Endothelial cell of umbilical vein (primary cell): Measurements from ENCODE around the gene ABHD11. TPM values are rescaled to one million over a fixed set of nuclear protein-coding genes. Genes with fewer than 3 reads are reported as not detected.

ENCODE experiments used
- BruUV-seq: library from RNA; stranded (reverse); fragments of 400-500 nt; replicated peaks from 2 replicates; lab custom pipeline; 2021; lab: Mats Ljungman, UMichigan
- CTCF ChIA-PET: fragments of 300-600, 350-600 bp; sonication (Branson Sonifier 250); formaldehyde crosslinking; loops from one replicate; lab custom pipeline; 2021; ENCODE audit warnings: antibody characterized with exemption, inconsistent platforms; lab: Charles Lee
- POLR2A ChIA-PET: fragments of 300-600, 350-600 bp; sonication (Branson Sonifier 250); formaldehyde crosslinking; loops from one replicate; lab custom pipeline; 2021; ENCODE audit warnings: antibody characterized with exemption, inconsistent platforms; lab: Charles Lee
- DNase-seq: peaks from one replicate; pipeline ENCODE4 v3.0.0-alpha.2; 2011; ENCODE audit warnings: low read depth, low spot score
- FAIRE-seq: peaks from 2 replicates; lab custom pipeline; 2011; peaks lifted over from hg19 to GRCh38; lab: Jason Lieb, UNC
- H2AFZ ChIP-seq: 2 replicates; pipeline ENCODE4 v1.6.0; 2012; ENCODE audit warnings: low read depth, low read length, control low read depth, inconsistent platforms
- H3K27ac ChIP-seq: 2 replicates; pipeline ENCODE4 v1.5.1; 2011; ENCODE audit warnings: low read depth, mild to moderate bottlenecking, control low read depth, low read length, moderate library complexity; ENCODE audit not compliant: insufficient read depth
- H3K27me3 ChIP-seq, 2 experiments: 2 replicates each; pipeline versions ENCODE4 v1.6.0 to v1.6.1; 2011; ENCODE audit warnings: low read length in 2 of 2, mixed read lengths in 1 of 2; ENCODE audit not compliant: control insufficient read depth in 2 of 2, insufficient read depth in 2 of 2
- H3K36me3 ChIP-seq, 2 experiments: 2 replicates in 1 of 2; 3 replicates in 1 of 2; pipeline ENCODE4 v1.5.1; 2011; ENCODE audit warnings: low read length in 2 of 2, mild to moderate bottlenecking in 1 of 2, moderate library complexity in 1 of 2; ENCODE audit not compliant: control insufficient read depth in 2 of 2, insufficient read depth in 2 of 2; ENCODE audit errors: extremely low read depth in 1 of 2
- H3K4me1 ChIP-seq: 3 replicates; pipeline ENCODE4 v1.5.1; 2011; ENCODE audit warnings: mild to moderate bottlenecking, low read length; ENCODE audit not compliant: control insufficient read depth, insufficient read depth; ENCODE audit errors: extremely low read depth
- H3K4me2 ChIP-seq: 2 replicates; pipeline ENCODE4 v1.6.1; 2011; ENCODE audit warnings: low read length, control low read depth, mixed read lengths; ENCODE audit not compliant: insufficient read depth
- H3K4me3 ChIP-seq, 3 experiments: fragments of 200-600 bp in 1 of 3; sonication (generic), shearing (Covaris generic) in 1 of 3; replicated peaks in 1 of 3; 2 replicates each; pipeline ENCODE4 v1.5.1; 2011 to 2016; ENCODE audit warnings: control low read depth in 3 of 3, low read length in 3 of 3, mild to moderate bottlenecking in 2 of 3, inconsistent platforms in 1 of 3, low read depth in 1 of 3, moderate library complexity in 1 of 3; ENCODE audit not compliant: insufficient read depth in 1 of 3
- H3K79me2 ChIP-seq: 2 replicates; pipeline ENCODE4 v1.6.0; 2012; ENCODE audit warnings: low read length, inconsistent platforms; ENCODE audit not compliant: control insufficient read depth, insufficient read depth
- H3K9ac ChIP-seq: replicated peaks from 2 replicates; pipeline ENCODE3; 2011; ENCODE audit warnings: low read length, control low read depth; ENCODE audit not compliant: insufficient read depth; ENCODE audit errors: extremely low read depth
- H3K9me1 ChIP-seq: replicated peaks from 3 replicates; pipeline ENCODE4 v1.6.0; 2011; ENCODE audit warnings: mild to moderate bottlenecking, low read length; ENCODE audit not compliant: control insufficient read depth, insufficient read depth; ENCODE audit errors: extremely low read depth
- H3K9me3 ChIP-seq: replicated peaks from 2 replicates; pipeline ENCODE4 v1.5.1; 2012; ENCODE audit warnings: low read length, inconsistent platforms; ENCODE audit not compliant: control insufficient read depth, insufficient read depth
- H4K20me1 ChIP-seq: replicated peaks from 2 replicates; pipeline ENCODE3; 2011; ENCODE audit warnings: mild to moderate bottlenecking, low read length; ENCODE audit not compliant: control insufficient read depth, insufficient read depth; ENCODE audit errors: extremely low read depth
- CTCF ChIP-seq, 2 donors: IDR thresholded peaks; 1 replicate in 1 of 2; 2 replicates in 1 of 2; pipeline ENCODE4 v1.5.1; 2011; ENCODE audit warnings: low read length in 2 of 2, mild to moderate bottlenecking in 2 of 2, moderate library complexity in 2 of 2, control low read depth in 1 of 2, inconsistent platforms in 1 of 2, low read depth in 1 of 2; ENCODE audit not compliant: insufficient read depth in 1 of 2; ENCODE audit errors: extremely low read depth in 1 of 2
- EZH2 ChIP-seq: IDR thresholded peaks from 2 replicates; pipeline ENCODE4 v1.6.1; 2012; ENCODE audit warnings: borderline replicate concordance, low read depth, mild to moderate bottlenecking, moderate library complexity, low read length, inconsistent platforms; ENCODE audit not compliant: severe bottlenecking
- FOS ChIP-seq: IDR thresholded peaks from 2 replicates; pipeline ENCODE4 v1.6.1; 2011; ENCODE audit warnings: mild to moderate bottlenecking, low read length, moderate library complexity, borderline replicate concordance; ENCODE audit not compliant: insufficient read depth
- JUN ChIP-seq: IDR thresholded peaks from 2 replicates; pipeline ENCODE4 v1.6.1; 2011; ENCODE audit warnings: borderline replicate concordance, low read depth; ENCODE audit not compliant: insufficient read length, insufficient read depth
- MYC ChIP-seq: IDR thresholded peaks from one replicate; pipeline ENCODE4 v1.6.1; 2011; ENCODE audit warnings: mild to moderate bottlenecking, low read depth, low read length
- dilution Hi-C: fragments of 300-500 bp; cut with MboI; formaldehyde crosslinking; loops from one replicate; pipeline ENCODE4 v1.15.0; 2019; ENCODE audit warnings: low sequenced_read_pairs; ENCODE audit not compliant: extremely low pct_ligation_motif_present
- intact Hi-C: fragments of 100-400 bp; cut with micrococcal nuclease; formaldehyde crosslinking; loops from one replicate; pipeline ENCODE4 v1.10.0; 2022
- microRNA counts: library from miRNA; unstranded; fragments of <30 nt; microRNA quantifications from one replicate; lab custom pipeline; 2016
- microRNA-seq: library from miRNA; unstranded; fragments of <30 nt; microRNA quantifications from one replicate; pipeline ENCODE4 v1.2.0, GENCODE V29; 2021; ENCODE audit warnings: borderline number of aligned reads, borderline replicate concordance
- polyA plus RNA-seq, 4 experiments: library from polyadenylated mRNA; depleted of rRNA in 3 of 4; stranded (reverse) in 3 of 4; unstranded in 1 of 4; fragments of >200 nt; gene quantifications; 2 replicates each; pipeline versions ENCODE4 v1.2.1 to v1.2.3, GENCODE V29; 2011 to 2012; ENCODE audit warnings: missing spikeins in 1 of 4
- small RNA-seq: library from RNA; depleted of rRNA; stranded (forward); fragments of <200 nt; gene quantifications from one replicate; pipeline ENCODE3, GENCODE V24; 2012; ENCODE audit warnings: low replicate concordance, low read depth; ENCODE audit not compliant: insufficient read depth, insufficient read length
- total RNA-seq: library from RNA; stranded (reverse); gene quantifications from 2 replicates; pipeline ENCODE4 v1.2.3, GENCODE V29; 2021

Gene ABHD11
- total and polyA plus RNA-seq, 2 donors (not counting 3 experiments of a cell fraction or from before 2014, with no cell fraction given): 13.3 to 18.4 TPM

- peaks cover 4 to 30% of the 10 kb centered on the region in 2 experiments for H3K36me3 ChIP-seq
- no peak for FAIRE-seq
- no peak overlapping the region for H3K27ac ChIP-seq
- no TSS peak for BruUV-seq
- peaks cover 31% of the 10 kb centered on the region for H3K79me2 ChIP-seq
- CTCF ChIA-PET: no interaction called here
- dilution Hi-C loops (no loop called here), intact Hi-C loops (no loop called here)
- POLR2A ChIA-PET: no interaction called here
- H3K4me2 ChIP-seq: no peak overlapping the region
- no peaks in the 10 kb centered on the region for H4K20me1 ChIP-seq
- no peaks in the 10 kb centered on the region for H3K9me3 ChIP-seq
- H3K27me3 ChIP-seq: no peaks in the 10 kb centered on the region
- no peak overlapping the region for H3K4me3 ChIP-seq
- no peak for TF ChIP-seq JUN
- no peak for TF ChIP-seq FOS
- TF ChIP-seq CTCF (IDR thresholded peaks at IDR 0.05; ENCODE audit: extremely low read depth in 1 of 2, insufficient read depth in 1 of 2, low read depth in 1 of 2, low read length in 2 of 2): no peak
- no peak for TF ChIP-seq EZH2
- TF ChIP-seq MYC: no peak
- no peaks in the 10 kb centered on the region for H3K9me1 ChIP-seq
- DNase-seq: no peak
- peaks cover 4% of the 10 kb centered on the region for H3K4me1 ChIP-seq
- H2AFZ ChIP-seq: no peak overlapping the region
- no peak overlapping the region for H3K9ac ChIP-seq
Observed at GRCh38 chr7:73688288-73688687, 50.3 kb downstream of the ABHD11 start.

MicroRNAs encoded within 50 kb of the gene (microRNA counts, 767-probe panel; counts per million panel counts)
- 723 counts per million, percentile 96 among the panel's probes with 10 or more counts for microRNA hsa-miR-4284 (lab: Ali Mortazavi, UCI)

Small RNA genes lying within 50 kb of the gene (microRNA-seq; reads per million reads assigned to microRNA genes)
- not detected for gene MIR4284

Small RNA genes lying within 50 kb of the gene (small RNA-seq; reads per million reads assigned to genes)
- gene MIR4284: not detected
- not detected for gene RN7SL265P

Other genes starting within 250 kb of the ABHD11 start
- gene BAZ1B, start 216.5 kb downstream of the ABHD11 start, total RNA-seq: 72.6 and 74.7 TPM in 2 replicates
- gene BAZ1B, start 216.5 kb downstream of the ABHD11 start, polyA plus RNA-seq: 12.6 and 16.2 TPM in 2 replicates
- gene BCL7B, start 181.1 kb downstream of the ABHD11 start, total RNA-seq: 58.0 and 61.2 TPM in 2 replicates
- gene BCL7B, start 181.1 kb downstream of the ABHD11 start, polyA plus RNA-seq: 68.3 and 78.1 TPM in 2 replicates
- gene TBL2, start 160.2 kb downstream of the ABHD11 start, total RNA-seq: 34.8 and 38.6 TPM in 2 replicates
- 48.4 and 49.6 TPM in 2 replicates for gene TBL2, start 160.2 kb downstream of the ABHD11 start, polyA plus RNA-seq
- not detected in 2 replicates for gene MLXIPL, start 114.3 kb downstream of the ABHD11 start, total RNA-seq
- gene MLXIPL, start 114.3 kb downstream of the ABHD11 start, polyA plus RNA-seq: not detected in 2 replicates
- 2.0 and 2.4 TPM in 2 replicates for gene VPS37D, start 71.0 kb downstream of the ABHD11 start, total RNA-seq
- 2.1 and 2.9 TPM in 2 replicates for gene VPS37D, start 71.0 kb downstream of the ABHD11 start, polyA plus RNA-seq
- 10.4 and 11.9 TPM in 2 replicates for gene DNAJC30, start 55.3 kb downstream of the ABHD11 start, total RNA-seq
- gene DNAJC30, start 55.3 kb downstream of the ABHD11 start, polyA plus RNA-seq: 10.6 and 14.7 TPM in 2 replicates
- gene BUD23, start 55.2 kb downstream of the ABHD11 start, total RNA-seq: 60.1 and 64.6 TPM in 2 replicates
- 49.0 and 62.1 TPM in 2 replicates for gene BUD23, start 55.2 kb downstream of the ABHD11 start, polyA plus RNA-seq
- 16.8 and 20.8 TPM in 2 replicates for gene STX1A, start 19.1 kb downstream of the ABHD11 start, total RNA-seq
- 13.1 and 16.0 TPM in 2 replicates for gene STX1A, start 19.1 kb downstream of the ABHD11 start, polyA plus RNA-seq
- gene CLDN3, start 31.5 kb upstream of the ABHD11 start, total RNA-seq: 0.62 and 0.95 TPM in 2 replicates
- gene CLDN3, start 31.5 kb upstream of the ABHD11 start, polyA plus RNA-seq: 1.9 and 2.4 TPM in 2 replicates
- gene CLDN4, start 92.2 kb upstream of the ABHD11 start, total RNA-seq: 0.13 and 0.25 TPM in 2 replicates
- 0.14 and 0.15 TPM in 2 replicates for gene CLDN4, start 92.2 kb upstream of the ABHD11 start, polyA plus RNA-seq
- 1.2 and 10.8 TPM in 2 replicates for gene METTL27, start 103.7 kb upstream of the ABHD11 start, total RNA-seq
- 6.9 and 9.0 TPM in 2 replicates for gene METTL27, start 103.7 kb upstream of the ABHD11 start, polyA plus RNA-seq
- not detected in 2 replicates for gene TMEM270, start 122.4 kb upstream of the ABHD11 start, total RNA-seq
- gene TMEM270, start 122.4 kb upstream of the ABHD11 start, polyA plus RNA-seq: not detected in 2 replicates